WTC11 (cell line): ENCODE data around the gene SHANK3. TPM values are rescaled to one million over a fixed set of nuclear protein-coding genes. Genes with fewer than 3 reads are reported as not detected.
A peak's percentile ranks its signal among the peaks of the same experiment; 100 is the strongest.

Experiments used
- ATAC-seq: fragments of 200-7000 bp; cut with Tn5 transposase; 2 replicates; pipeline ENCODE4 v1.10.0; 2021; ENCODE audit warnings: mild to moderate bottlenecking, moderate library complexity
- CTCF ChIA-PET: fragments of 300-600 bp; sonication (Branson Sonifier 250); formaldehyde crosslinking; loops from one replicate; lab custom pipeline; 2021; ENCODE audit warnings: antibody characterized with exemption; lab: Charles Lee
- POLR2A ChIA-PET: fragments of 350-600 bp; sonication (Branson Sonifier 250); formaldehyde crosslinking; loops from one replicate; lab custom pipeline; 2021; ENCODE audit warnings: antibody characterized with exemption; lab: Charles Lee
- DNase-seq: peaks from one replicate; pipeline ENCODE4 v3.0.0; 2021; ENCODE audit warnings: low spot score
- H3K27ac Mint-ChIP-seq: 2 replicates; pipeline ENCODE4 v1.8.0; 2021; ENCODE audit warnings: mixed read lengths
- H3K27me3 Mint-ChIP-seq: 2 replicates; pipeline ENCODE4 v1.8.0; 2021; ENCODE audit warnings: low read depth, mild to moderate bottlenecking, moderate library complexity, mixed read lengths
- H3K36me3 Mint-ChIP-seq: 2 replicates; pipeline ENCODE4 v1.8.0; 2021; ENCODE audit warnings: mixed read lengths
- H3K4me1 Mint-ChIP-seq: 2 replicates; pipeline ENCODE4 v1.8.0; 2022; ENCODE audit warnings: mixed read lengths
- H3K4me3 Mint-ChIP-seq: 2 replicates; pipeline ENCODE4 v1.8.0; 2021; ENCODE audit warnings: mild to moderate bottlenecking, moderate library complexity, mixed read lengths
- H3K9me3 Mint-ChIP-seq: 2 replicates; pipeline ENCODE4 v1.8.0; 2021; ENCODE audit warnings: mixed read lengths
- CREB1 ChIP-seq: sonication (generic); formaldehyde crosslinking; IDR thresholded peaks from 2 replicates; pipeline ENCODE4 v1.8.0; 2023; ENCODE audit warnings: mild to moderate bottlenecking, missing genetic modification reagents
- E2F1 ChIP-seq: sonication (generic); formaldehyde crosslinking; IDR thresholded peaks from 2 replicates; pipeline ENCODE4 v1.8.0; 2022; ENCODE audit warnings: mild to moderate bottlenecking, missing genetic modification reagents
- E2F4 ChIP-seq: sonication (generic); formaldehyde crosslinking; IDR thresholded peaks from 2 replicates; pipeline ENCODE4 v1.8.1; 2022; ENCODE audit warnings: low read depth, mild to moderate bottlenecking, moderate library complexity, missing genetic modification reagents, borderline replicate concordance
- ESRRA ChIP-seq: sonication (generic); formaldehyde crosslinking; IDR thresholded peaks from 2 replicates; pipeline ENCODE4 v1.8.1; 2022; ENCODE audit warnings: mild to moderate bottlenecking, missing genetic modification reagents, borderline replicate concordance
- GRHL2 ChIP-seq: fragments of 250-450 bp; sonication (Bioruptor Pico); IDR thresholded peaks from 2 replicates; pipeline ENCODE4 v1.8.0; 2022; ENCODE audit warnings: mild to moderate bottlenecking, moderate library complexity; ENCODE audit not compliant: insufficient replicate concordance, severe bottlenecking
- GTF2I ChIP-seq: fragments of 250-450 bp; sonication (Bioruptor Pico); conservative IDR thresholded peaks from 2 replicates; pipeline ENCODE4 v1.4.0; 2021; ENCODE audit warnings: mild to moderate bottlenecking
- NFATC4 ChIP-seq: fragments of 250-450 bp; sonication (Bioruptor Pico); IDR thresholded peaks from 2 replicates; pipeline ENCODE4 v1.9.0; 2021; ENCODE audit warnings: mild to moderate bottlenecking
- NFYB ChIP-seq: sonication (generic); formaldehyde crosslinking; conservative IDR thresholded peaks from 2 replicates; pipeline ENCODE4 v1.8.0; 2022; ENCODE audit warnings: low read depth, missing genetic modification reagents
- NR2C2 ChIP-seq: sonication (generic); formaldehyde crosslinking; IDR thresholded peaks from 2 replicates; pipeline ENCODE4 v1.8.0; 2022; ENCODE audit warnings: mild to moderate bottlenecking, missing genetic modification reagents
- PRDM15 ChIP-seq: sonication (generic); formaldehyde crosslinking; IDR thresholded peaks from 2 replicates; pipeline ENCODE4 v1.8.0; 2022; ENCODE audit warnings: missing genetic modification reagents
- RORB ChIP-seq: fragments of 250-450 bp; sonication (Bioruptor Pico); IDR thresholded peaks from 2 replicates; pipeline ENCODE4 v1.9.0; 2021; ENCODE audit warnings: mild to moderate bottlenecking
- SOX15 ChIP-seq: fragments of 250-450 bp; sonication (Bioruptor Pico); IDR thresholded peaks from 2 replicates; pipeline ENCODE4 v1.9.0; 2021; ENCODE audit warnings: mild to moderate bottlenecking
- ZNF232 ChIP-seq: sonication (generic); formaldehyde crosslinking; IDR thresholded peaks from 2 replicates; pipeline ENCODE4 v1.8.0; 2022; ENCODE audit warnings: mild to moderate bottlenecking, missing genetic modification reagents
- ZNF281 ChIP-seq: sonication (generic); formaldehyde crosslinking; IDR thresholded peaks from 2 replicates; pipeline ENCODE4 v1.8.0; 2023; ENCODE audit warnings: mild to moderate bottlenecking, missing genetic modification reagents
- total RNA-seq: library from RNA; stranded (reverse); gene quantifications from 3 replicates; pipeline ENCODE4 v1.2.3, GENCODE V29; 2021

SHANK3 gene
- total RNA-seq, 1 experiment from 2014 or later, result 9.6 TPM

- ChIA-PET CTCF (interaction anchor here (1.1 to 5.4 kb wide), 8 partner anchors 11 to 170 kb away, joined by 3 to 78 read pairs (median 6); partner anchors contain the start of genes ARSA, CHKB and SCO2), POLR2A (no interaction called here)
- DNase-seq, result peak; percentile 5
- H3K27me3 Mint-ChIP-seq, result peaks cover 37% of the 10 kb centered on the region
- no peaks in the 10 kb centered on the region for H3K9me3 Mint-ChIP-seq
- no peak overlapping the region for H3K27ac Mint-ChIP-seq
- no peak for ATAC-seq
- TF ChIP-seq CREB1 (CRISPR knock-in tag) (no peak), GRHL2 (no peak), E2F1 (no peak), NR2C2 (no peak), NFATC4 (CRISPR knock-in tag) (no peak), E2F4 (no peak), GTF2I (CRISPR knock-in tag) (no peak), SOX15 (CRISPR knock-in tag) (no peak), ZNF281 (no peak), ESRRA (CRISPR knock-in tag) (no peak), PRDM15 (CRISPR knock-in tag) (no peak), RORB (CRISPR knock-in tag) (no peak)
- H3K4me1 Mint-ChIP-seq, result peaks cover 8% of the 10 kb centered on the region
- H3K4me3 Mint-ChIP-seq, result peak overlapping the region; percentile 73
- H3K36me3 Mint-ChIP-seq, result no peaks in the 10 kb centered on the region
Measured at GRCh38 chr22:50695421-50696250, 23.0 kb downstream of the SHANK3 start.

- Mint-ChIP-seq H3K27me3 (peaks cover 37% of the 10 kb centered on the region), H3K4me1 (peaks cover 8% of the 10 kb centered on the region), H3K36me3 (no peaks in the 10 kb centered on the region), H3K27ac (no peak overlapping the region), H3K9me3 (no peaks in the 10 kb centered on the region), H3K4me3 (peak overlapping the region; percentile 73)
- ATAC-seq (no peak), DNase-seq (no peak)
- POLR2A ChIA-PET, result no interaction called here
- TF ChIP-seq ZNF232 (CRISPR knock-in tag) (no peak), GTF2I (CRISPR knock-in tag) (no peak), NFYB (CRISPR knock-in tag) (no peak)
- CTCF ChIA-PET, result interaction anchor here (0.6 to 5.4 kb wide), 13 partner anchors 12 to 171 kb away, joined by 3 to 78 read pairs (median 3); partner anchors contain the start of genes ARSA, CHKB and SCO2
Measured at GRCh38 chr22:50696251-50696798, 23.7 kb downstream of the SHANK3 start.
